HG03354 (cell line): ENCODE results near the gene NAXD.
"Not testable (repeated sequence)": the region's sequence is repeated elsewhere in the genome, so short reads cannot be mapped to it uniquely, and the experiment has no call there.

Source experiments
- ATAC-seq: cut with Tn5 transposase; IDR thresholded peaks from one replicate; pipeline ENCODE4 v1.9.1; 2021; ENCODE audit warnings: mild to moderate bottlenecking; ENCODE audit not compliant: unreplicated experiment, poor library complexity, severe bottlenecking

Gene NAXD

GRCh38 chr13:110626521-110626920 lies 11.2 kb downstream of the NAXD start:
- ATAC-seq: no peak

- no peak for ATAC-seq
These were observed 12.0 kb downstream of the NAXD start for GRCh38 chr13:110627351-110627750.

DNA sequence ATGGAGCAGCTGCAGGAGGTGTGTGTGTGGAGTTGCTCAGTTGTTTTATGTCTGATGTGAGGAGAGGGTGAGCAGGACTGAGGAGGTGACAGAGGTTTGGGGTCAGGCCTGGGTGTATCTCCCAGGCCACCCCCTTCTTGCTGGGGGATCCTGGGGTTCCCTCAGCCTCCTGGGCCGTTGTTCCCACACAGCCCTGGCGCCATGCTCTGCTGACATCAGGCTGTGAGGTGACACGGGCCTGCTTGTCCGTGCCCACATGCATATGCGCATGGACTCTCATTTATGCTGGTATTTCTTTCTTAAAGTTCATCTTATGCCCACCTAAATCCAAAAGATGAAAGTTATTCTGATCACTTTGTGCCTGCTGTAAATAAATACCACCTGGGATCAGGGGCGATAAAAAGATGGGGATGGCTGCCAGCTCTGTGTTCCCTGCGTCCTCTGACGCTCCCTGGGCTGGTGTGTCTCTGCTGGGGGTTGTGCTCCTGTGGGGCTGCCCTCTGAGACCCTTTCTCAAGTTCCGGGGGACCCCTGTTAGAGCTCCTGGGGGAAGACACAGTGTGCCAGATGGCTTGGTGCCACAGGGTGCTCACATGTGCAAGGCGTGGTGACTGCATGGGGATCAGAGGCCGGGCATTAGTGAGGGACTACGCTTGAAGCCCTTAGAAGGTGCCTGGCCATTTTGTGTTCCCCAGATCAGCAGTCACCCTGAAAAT lies 12.6 kb downstream of the NAXD start:
- no peak for ATAC-seq

DNA sequence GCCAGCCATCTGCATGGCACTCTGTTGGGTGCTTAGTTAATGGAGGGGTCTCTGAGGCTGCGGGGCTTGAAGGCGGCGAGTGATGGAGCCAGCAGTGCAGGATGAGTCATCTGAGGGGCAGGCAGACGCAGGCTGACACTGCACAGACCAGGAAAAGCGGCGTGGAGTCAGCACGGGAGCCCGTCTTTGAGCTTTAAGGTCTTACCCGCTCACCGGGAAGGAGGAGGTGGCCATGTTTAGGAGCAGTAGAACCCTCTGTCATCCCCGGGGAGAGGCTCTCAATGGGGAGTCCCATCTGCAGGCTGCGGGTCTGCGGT lies 13.1 kb downstream of the NAXD start:
- ATAC-seq: no peak

- ATAC-seq: no peak
These were observed 13.8 kb downstream of the NAXD start for GRCh38 chr13:110628952-110629701.

GRCh38 chr13:110629735-110630134 lies 14.4 kb downstream of the NAXD start:
- no peak for ATAC-seq

DNA sequence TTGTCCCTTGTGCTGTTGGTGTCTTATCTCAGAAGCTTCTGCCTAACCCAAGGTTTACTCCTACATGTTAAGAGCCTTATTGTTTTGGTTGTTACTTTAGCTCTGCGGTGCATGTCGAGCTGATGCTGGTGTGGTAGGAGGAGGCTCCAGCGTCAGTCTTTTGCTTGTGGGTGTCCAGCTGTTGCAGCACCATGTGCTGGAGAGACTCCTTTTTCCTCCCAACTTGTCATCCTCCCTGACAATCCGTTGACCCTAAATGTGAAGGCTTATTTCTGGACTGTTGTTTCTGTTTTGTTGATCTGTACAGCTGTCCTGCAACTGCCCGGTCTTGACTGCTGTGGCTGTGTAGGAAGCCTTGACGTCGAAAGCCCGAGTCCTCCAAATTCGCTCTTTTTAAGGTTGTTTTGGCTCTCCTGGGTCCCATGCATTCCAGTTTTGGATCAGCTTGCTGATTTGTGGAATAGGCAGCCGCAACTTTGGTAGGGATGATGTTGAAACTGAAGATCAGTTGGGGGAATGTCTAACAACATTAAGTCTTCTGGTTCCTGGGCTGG lies 15.3 kb downstream of the NAXD start:
- ATAC-seq: no peak

DNA sequence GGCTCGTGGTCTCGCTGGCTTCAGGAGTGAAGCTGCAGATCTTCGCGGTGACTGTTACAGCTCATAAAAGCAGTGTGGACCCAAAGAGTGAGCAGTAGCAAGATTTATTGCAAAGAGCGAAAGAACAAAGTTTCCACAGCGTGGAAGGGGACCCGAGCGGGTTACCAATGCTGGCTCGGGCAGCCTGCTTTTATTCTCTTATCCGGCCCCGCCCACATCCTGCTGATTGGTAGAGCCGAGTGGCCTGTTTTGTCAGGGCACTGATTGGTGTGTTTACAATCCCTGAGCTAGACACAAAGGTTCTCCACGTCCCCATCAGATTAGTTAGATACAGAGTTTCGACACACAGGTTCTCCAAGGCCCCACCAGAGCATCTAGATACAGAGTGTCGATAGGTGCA lies 16.9 kb downstream of the NAXD start:
- ATAC-seq: not testable (repeated sequence)

DNA sequence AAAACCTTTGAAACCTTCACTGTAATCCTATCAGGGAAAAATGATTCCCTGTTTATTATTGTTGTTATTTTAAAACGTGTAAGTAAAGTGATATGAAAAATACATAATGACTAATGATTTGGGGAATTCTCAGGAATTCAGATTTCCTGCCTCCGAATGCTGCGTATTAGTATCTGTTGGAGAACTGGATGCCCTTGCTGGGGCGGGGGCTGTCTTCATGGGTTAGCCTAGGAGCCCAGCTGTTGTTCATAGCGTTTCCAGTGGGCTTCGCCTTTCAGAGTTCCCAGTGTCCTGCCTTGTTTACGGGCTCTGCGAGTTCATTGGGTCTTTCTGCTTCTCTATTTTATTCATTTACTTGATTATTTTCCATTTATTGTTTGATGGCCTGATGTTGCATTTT lies 18.4 kb downstream of the NAXD start:
- ATAC-seq: no peak

DNA sequence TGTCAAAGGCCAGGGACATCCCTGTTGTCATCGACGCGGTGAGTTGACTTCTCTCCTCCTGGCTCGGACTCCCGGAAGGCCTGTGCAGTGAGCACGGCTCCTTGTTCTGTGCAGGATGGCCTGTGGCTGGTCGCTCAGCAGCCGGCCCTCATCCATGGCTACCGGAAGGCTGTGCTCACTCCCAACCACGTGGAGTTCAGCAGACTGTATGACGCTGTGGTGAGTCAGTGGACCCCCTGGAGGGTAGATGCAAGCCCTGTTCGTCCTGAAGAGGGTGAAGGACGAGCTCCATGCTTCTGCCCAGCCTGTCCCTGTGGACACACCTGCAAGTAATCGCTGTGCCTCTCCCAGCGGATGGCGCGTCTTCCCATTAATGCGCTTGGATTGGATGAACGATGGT lies 19.2 kb downstream of the NAXD start:
- no peak for ATAC-seq

GRCh38 chr13:110635405-110636002 lies 20.2 kb downstream of the NAXD start:
- no peak for ATAC-seq

DNA sequence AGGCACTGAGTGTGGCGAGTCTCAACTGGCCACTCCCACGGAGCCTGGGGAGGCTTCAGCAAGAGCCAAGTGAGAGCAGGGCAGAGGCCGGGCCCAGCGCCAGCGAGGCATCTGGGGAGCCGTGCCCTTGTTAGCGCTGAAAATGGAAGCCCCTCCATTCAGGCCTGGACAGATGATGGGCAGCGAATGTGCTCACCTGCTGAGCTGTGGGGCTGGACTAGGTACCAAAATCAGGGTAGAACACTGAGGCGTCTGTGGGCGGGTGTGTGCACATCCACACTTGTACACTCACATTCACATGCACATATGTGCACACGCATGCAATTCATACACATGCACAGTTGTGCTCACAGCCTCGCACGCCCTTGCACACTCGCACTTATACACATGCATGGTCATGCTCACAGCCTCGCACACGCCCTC lies 20.7 kb downstream of the NAXD start:
- ATAC-seq: no peak

- ATAC-seq: no peak
These were observed 21.4 kb downstream of the NAXD start for GRCh38 chr13:110636701-110637201.

DNA sequence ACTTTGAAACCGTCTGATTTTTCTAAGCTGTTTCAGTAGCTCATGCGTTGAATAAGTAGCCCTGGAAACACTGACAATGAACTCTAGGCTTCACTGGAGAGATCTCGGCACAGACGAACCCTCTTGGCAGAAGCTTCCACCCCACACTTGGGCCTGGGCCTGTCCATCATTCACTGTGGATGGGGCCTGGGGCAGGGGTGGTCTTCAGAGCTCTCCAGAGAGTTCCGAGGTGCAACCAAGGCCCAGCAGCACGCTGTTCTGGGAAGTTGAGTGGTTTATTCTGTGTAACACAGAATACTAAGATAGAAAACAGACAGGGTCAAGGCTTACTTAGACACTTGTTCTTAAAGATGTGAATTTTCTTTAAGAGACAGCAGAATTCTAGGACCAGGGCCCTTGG lies 21.9 kb downstream of the NAXD start:
- ATAC-seq: no peak

DNA sequence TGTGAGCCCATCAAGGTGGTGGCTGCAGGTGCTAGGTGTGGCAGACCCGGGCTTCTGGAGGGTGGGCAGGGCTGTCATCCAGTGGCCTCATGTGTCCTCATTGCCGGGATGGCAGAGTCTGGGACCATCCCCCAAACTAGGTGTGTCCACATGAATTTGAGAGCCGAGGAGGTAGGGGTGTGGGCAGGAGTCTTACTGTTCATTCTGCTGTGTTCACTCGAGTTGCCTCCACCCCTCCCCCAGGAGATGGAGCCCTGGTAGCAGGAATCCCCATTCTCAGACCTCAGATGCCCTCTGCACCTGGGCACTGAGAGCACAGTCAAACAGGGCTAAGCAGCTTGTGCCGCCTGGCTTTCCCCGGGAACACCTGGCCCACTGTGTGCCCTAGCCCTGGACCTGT lies 22.4 kb downstream of the NAXD start:
- no peak for ATAC-seq

DNA sequence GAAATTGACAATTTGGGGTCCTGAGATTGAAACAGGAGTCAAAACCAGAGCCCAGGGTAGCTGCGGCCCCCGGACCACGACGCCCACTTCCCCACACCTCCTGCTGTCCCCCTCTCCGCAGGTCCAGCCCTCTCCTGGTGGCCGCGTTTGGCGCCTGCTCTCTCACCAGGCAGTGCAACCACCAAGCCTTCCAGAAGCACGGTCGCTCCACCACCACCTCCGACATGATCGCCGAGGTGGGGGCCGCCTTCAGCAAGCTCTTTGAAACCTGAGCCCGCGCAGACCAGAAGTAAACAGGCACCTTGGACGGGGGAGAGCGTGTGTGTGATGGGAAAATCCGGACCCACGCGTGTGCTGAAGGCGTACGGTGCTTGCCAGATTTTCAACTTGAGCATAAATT lies 22.9 kb downstream of the NAXD start:
- ATAC-seq: no peak

DNA sequence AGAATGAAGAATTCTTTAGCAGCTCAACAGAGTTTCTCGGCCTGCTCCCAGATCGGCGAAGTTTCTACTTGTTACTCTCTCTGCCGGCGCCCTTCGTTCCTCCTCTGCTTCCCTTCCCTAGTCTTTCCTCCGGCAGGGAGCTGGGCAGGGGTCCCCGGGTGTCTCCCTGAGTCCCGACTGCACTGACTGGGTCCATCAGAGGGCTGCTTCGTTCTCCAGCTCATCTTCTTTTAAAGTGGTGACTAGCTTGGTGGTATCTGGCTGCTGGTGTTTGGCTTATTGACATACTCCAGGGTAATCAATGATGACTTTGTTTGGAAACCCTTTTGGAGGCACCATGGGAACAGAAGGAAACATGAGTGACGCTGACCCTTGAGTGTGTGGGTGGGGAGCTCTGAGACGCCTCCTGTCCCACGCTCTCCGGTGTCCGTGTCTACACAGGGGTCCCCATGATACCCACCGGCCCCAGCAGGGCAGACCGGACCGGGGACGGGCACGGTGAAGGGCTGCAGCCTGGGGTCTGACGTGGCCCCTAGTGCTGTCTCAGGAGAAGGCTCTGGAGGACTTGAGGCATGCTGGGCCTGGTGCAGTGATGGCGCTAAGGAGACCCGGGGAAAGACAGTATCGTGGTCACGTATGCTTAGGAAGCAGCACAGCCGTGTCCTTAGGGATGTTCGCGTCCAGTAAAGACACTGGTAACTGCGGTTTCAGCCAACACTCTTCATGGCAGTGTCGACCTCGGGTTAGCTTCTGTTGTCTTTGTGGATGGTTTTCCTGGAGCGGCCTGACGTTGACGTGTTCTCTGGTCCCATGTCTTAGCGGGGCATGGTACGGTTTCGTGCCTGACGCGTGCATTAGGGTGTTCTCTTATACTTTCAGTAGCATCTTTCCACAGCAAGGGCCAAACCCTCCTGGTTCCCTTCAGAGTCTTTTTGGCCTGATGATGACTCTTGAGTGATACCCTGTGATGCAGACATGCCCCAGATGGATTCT lies 23.8 kb downstream of the NAXD start:
- no peak for ATAC-seq

DNA sequence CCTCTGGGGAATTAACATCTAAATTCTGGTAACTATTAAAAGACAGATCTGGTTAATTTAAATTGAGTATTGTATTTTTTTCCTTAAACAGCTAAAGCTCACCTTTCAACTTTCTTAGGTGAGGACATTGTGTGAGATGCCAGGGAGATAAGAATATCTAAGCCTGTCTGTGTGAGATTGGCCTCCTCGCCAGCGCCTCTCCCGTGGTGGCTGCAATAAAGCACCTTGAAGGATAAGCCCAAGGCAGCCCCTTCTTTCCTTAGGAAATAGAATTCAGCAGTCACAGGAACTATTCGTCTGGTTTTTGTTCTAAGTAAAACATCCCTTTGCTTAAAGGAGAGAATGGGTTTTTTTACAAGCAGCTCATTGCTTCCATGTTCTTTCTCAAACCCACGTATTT lies 24.6 kb downstream of the NAXD start:
- ATAC-seq: no peak

DNA sequence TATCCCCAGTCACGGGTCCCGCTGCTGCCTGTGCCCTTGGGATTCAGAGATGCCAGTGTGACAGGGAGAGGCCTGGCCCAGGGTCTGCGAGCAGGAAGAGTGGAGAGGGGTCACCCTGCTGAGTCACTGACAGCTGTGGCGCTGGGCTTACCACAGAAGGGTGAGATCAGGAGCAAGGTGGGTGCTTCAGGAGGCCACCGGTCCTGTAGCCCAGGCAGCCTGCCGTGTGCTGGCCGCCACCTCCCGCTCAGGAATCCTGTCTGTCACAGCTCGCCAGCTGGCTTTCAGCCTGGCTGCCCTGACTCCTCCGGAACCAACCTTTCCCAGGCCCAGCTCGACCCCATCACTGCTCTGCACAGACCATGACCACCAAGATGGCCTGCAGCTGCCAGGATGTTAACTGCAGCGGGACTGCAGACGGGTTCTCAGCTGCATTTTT lies 25.3 kb downstream of the NAXD start:
- no peak for ATAC-seq
